ENCODE results near the gene DST.

- TF ChIP-seq ZNF274 (IDR thresholded peaks at IDR 0.05; ENCODE audit: low read depth, low read length) (no peak), SUZ12 (IDR thresholded peaks at IDR 0.05; ENCODE audit: extremely low read depth, insufficient read depth, insufficient read length) (no peak)
These were observed 164.5 kb downstream of the DST start for GRCh38 chr6:56478202-56478601.

All from NT2/D1 (cell line).